ENCODE measurements around the gene WDR36.

Gene WDR36

GRCh38 chr5:111106320-111106948, 14.3 kb downstream of the WDR36 start:
- no peak for DNase-seq (ENCODE audit: low read depth)

DNA sequence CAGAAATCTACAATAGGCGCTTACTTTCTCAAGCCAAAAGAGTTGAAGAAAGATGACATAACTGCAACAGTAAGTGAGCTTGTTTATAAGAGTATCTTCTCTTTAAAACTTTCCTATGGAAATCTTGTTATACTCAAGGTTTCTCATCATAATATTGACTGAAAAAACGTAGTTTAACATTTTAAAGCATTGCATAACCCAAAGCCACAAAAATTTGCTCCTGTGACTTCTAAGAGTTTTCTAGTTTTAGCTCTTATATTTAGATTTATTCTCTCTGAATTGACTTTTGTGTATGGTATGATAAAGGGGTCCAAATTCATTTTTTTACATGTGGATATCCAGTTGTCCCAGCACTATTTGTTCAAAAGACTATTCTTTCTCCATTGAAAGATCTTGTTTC, 15.2 kb downstream of the WDR36 start:
- DNase-seq (ENCODE audit: low read depth), result no peak

- no peak for DNase-seq (ENCODE audit: low read depth)
Observed at GRCh38 chr5:111111956-111112355, 19.8 kb downstream of the WDR36 start.

- no peak for DNase-seq (ENCODE audit: low read depth)
Observed at GRCh38 chr5:111113678-111114077, 21.5 kb downstream of the WDR36 start.

DNA sequence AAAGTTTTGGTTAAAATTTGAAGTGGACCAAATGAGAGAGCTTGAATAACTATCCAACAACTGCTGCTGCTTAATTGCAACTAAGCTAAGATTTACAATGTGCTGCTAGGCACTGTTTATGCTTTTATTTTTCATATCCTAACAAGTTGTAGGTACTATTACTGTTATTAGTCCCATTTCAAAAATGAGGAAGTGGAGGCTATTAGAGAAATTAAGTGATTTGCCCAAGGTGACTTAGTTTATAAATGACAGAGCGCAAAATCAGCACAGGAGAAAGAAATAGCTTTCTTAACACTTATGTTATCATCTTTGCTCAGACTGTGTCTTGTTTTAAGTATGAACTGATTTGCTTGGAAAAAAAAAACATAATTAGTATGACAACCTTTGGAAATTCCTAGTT, 23.1 kb downstream of the WDR36 start:
- DNase-seq (ENCODE audit: low read depth), result no peak

DNA sequence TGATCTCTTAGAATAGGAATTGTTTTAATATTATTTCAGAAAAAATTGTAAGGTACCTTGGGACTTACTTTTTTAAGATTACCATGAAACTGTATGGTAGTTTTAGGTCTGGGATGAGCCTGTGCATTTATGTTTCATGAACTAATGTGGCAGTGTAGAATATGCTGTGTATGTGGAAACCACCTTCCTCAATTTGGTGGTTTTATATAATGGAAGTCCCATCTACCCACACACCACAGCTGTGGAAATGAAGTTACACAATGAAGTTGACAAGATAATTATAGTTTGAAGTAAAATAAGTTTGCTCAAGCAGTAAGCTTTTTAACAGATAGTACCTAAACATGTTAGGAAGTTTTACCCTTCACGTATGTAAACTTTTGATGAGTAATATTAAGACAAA, 24.4 kb downstream of the WDR36 start:
- DNase-seq (ENCODE audit: low read depth), result no peak

DNA sequence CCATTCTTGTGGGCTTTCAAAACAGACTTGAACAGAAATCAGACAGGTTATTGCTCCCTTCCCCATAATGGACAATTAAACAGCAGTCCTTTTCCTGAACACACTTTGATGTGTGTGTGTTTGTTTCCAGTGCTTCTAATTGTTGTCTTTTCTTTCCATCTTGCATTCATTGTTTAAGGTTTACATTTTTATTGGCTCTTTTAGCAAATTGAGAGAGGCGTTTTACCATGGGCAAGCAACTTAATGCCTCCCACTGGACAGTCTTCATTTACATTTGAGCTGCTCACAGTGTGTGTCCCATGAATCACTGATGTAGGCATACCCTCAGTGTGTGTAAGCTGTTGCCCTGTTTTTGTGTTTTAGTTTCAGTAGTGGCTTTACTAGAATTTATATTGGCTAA, 25.0 kb downstream of the WDR36 start:
- no peak for DNase-seq (ENCODE audit: low read depth)

GRCh38 chr5:111119221-111119620, 27.1 kb downstream of the WDR36 start:
- DNase-seq (ENCODE audit: low read depth), result no peak

DNA sequence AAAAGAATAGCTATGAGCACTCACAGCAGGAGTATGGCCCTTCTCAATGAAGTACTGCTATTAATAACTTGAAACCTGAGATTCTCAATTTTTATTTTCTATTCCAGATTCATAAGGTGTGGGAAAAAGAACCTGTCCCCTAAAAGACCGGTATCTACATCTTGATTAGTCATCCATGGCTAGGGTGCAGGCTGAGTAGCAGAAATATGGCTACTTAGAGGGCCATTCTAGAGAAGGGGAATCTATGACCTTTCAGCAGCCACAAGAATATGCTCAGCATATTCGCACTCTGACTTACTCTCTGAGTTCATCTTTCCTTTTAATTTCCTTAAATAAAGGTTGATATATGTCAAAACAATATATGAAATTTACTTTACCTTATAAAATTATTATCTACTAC, 27.7 kb downstream of the WDR36 start:
- DNase-seq (ENCODE audit: low read depth), result no peak

DNA sequence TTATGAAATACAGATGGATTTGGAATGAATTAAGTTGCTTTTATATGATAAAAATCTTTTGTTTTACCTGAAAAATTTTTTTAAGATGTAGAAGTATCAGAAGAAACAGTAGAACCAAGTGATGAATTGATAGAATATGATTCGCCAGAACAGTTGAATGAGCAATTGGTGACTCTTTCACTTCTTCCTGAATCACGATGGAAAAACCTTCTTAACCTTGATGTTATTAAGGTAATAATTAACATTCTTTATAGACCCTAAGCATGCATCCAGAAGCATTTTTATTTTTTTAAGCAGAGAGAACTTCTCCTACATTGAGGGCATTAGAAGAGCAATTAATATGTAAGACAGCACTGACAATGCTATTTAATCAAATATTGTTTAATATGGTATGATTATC, 28.8 kb downstream of the WDR36 start:
- no peak for DNase-seq (ENCODE audit: low read depth)

DNA sequence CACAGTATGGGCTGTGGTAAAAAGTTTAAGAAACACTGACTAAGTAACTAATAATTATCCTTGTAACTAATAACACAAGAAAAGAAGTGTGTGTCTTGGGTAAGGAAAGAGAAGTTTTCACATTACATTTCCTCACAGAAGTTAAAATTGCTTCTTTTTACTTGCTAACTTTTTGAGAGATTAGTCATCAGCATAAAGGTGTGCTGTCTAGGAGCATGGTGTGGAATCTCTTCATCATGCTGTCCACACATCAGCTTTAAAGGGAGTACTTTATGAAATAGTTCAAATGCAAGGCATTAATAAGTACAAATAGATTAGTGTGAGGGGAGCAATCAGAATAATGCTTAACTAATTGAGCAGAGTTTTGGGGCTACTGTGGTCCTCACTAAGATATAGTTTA, 29.8 kb downstream of the WDR36 start:
- no peak for DNase-seq (ENCODE audit: low read depth)

DNA sequence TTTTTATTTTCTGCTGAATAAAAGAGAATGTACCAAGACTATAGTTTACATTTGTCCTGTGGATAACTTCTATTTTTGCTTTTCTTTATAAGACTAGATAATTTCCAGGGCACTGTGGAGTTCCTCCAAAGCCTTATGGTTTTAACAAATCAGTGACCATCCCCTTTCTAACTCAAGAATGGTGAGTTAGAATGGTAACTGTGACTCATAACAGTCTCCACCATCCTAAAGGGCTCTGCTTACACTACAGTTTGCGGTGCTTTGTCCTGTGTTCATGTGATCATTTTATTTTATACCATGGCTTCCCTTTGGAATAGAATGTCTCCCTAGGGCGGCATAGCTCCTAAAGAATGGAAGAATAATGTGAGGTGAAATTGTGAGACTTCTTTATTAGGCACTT, 30.2 kb downstream of the WDR36 start:
- DNase-seq (ENCODE audit: low read depth), result no peak

GRCh38 chr5:111124793-111125192, 32.6 kb downstream of the WDR36 start:
- DNase-seq (ENCODE audit: low read depth), result no peak

DNA sequence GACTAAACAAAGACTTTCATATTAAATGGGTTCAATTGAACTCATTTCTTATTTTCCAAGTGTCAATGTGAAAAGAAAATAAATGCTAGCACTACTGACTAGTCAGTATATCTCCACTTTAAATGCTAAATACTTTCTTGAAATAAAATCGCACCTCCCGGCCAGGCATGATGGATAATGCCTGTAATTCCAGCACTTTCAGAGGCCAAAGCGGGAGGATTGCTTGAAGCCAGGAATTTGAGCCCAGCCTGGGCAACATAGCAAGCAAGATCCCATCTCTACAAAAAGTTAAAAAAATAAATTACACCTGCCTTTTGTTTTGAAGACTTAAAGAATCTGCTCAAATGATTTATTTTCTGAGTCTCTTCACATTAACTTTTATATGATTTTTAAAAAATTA, 34.7 kb downstream of the WDR36 start:
- no peak for DNase-seq (ENCODE audit: low read depth)

DNA sequence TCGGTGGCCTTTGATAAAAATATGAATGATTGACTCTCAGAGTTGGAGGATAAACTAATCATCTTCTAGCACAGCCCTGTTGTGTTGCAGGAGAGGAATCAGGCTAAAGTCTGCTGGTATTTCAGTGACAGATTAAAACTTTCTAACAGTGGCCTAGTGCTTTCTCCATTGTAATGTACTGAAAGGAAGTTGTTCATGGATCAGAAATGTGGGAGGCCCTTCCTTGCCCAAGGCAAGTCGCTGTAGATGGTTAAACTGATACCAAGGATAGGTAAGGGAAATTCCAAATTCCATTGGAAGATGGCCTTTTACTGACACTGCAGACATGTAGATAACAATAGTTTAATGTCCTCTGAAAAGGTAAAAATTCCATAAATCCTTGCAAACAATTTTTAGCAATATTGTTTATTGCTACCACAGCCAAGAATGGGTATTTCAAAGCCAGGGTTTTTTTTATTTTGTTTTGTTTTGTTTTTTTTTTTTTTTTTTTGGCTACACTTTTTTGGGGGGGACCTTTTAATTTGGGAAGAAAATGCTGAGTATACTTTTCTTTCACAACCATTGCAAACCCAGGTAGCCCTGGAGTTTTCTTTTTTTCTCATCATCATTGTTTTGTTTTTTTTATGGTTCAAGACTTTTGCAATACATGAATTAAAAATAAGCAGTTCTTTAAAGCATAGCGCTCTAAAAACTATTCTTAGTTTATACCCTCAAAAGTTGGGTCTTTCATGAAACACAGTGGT, 35.5 kb downstream of the WDR36 start:
- DNase-seq (ENCODE audit: low read depth), result no peak

DNA sequence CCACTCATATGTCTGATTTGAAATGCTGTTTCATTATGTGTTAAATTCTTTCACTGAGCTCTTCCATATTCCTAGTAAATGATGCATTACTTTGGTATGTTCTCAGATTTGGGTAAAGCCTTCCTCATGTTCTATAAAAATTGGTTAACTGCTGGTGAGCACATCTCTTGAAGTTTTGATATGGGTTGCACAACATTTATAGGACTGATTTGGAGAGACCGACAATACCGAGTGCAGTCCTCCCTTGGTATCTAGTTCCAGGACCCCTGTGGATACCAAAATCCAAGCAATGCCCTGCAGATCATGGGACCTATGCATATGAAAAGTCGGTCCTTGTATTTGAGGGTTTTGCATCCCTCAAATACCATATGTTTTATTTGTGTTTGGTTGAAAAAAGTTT, 37.8 kb downstream of the WDR36 start:
- DNase-seq (ENCODE audit: low read depth), result no peak

- no peak for DNase-seq (ENCODE audit: low read depth)
Observed at GRCh38 chr5:111131356-111131755, 39.2 kb downstream of the WDR36 start.

- no peak for DNase-seq (ENCODE audit: low read depth)
Observed at GRCh38 chr5:111132076-111132475, 39.9 kb downstream of the WDR36 start.

DNA sequence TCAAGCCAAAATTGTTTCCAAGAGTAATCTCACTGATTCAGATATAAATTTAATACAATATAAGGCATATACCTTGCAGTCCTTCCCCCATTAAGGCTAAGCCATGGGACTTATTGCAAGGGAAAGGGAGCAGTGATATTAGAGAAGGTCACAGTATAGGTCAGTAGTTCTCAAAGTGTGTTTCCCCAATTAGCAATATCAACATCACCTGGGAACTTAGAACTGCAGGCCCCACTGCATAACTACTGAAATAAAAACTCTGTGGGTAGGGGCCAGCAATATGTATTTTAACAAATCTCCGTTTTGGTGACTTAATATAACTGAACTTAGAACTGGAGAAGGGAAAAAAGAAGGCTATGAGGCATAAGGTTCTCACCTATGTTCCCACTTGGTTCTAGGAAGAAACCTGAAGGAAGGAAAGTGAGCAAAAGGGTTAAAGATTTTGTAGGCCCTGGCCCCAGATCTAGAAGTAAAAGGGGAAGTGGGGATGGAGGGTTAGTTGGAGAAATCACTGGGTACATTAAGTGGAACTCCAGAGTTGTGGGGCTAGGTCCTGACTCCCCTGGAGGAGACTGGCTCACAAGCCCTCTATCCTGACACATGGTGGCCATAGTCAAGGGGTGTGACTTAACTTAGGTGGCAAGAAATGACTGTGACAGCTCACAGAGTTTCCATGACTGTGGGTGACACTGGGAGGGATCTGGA, 40.7 kb downstream of the WDR36 start:
- no peak for DNase-seq (ENCODE audit: low read depth)

- DNase-seq (ENCODE audit: low read depth), result no peak
Observed at GRCh38 chr5:111133436-111133751, 41.2 kb downstream of the WDR36 start.

GRCh38 chr5:111134087-111134486, 41.9 kb downstream of the WDR36 start:
- DNase-seq (ENCODE audit: low read depth), result no peak

GRCh38 chr5:111134864-111135263, 42.7 kb downstream of the WDR36 start:
- DNase-seq (ENCODE audit: low read depth), result no peak

GRCh38 chr5:111135363-111135762, 43.2 kb downstream of the WDR36 start:
- no peak for DNase-seq (ENCODE audit: low read depth)

- no peak for DNase-seq (ENCODE audit: low read depth)
Observed at GRCh38 chr5:111135946-111136345, 43.8 kb downstream of the WDR36 start.

Measured in stimulated activated CD8-positive, alpha-beta memory T cell treated with anti-CD3 and anti-CD28 coated beads, Interleukin-15, amount 100 ng/mL, for 1 hour (primary cell).